NCI-H1105 (cell line): ENCODE data around the gene C19orf25.

Experiments
- DNase-seq: peaks from one replicate; lab custom pipeline; 2025; lab: John Stamatoyannopoulos, UW

C19orf25 gene

GRCh38 chr19:1432507-1432887 is 46.5 kb downstream of the C19orf25 start:
- no peak for DNase-seq

GRCh38 chr19:1431759-1432506 is 47.1 kb downstream of the C19orf25 start:
- DNase-seq = no peak

GRCh38 chr19:1430246-1430645 is 48.8 kb downstream of the C19orf25 start:
- DNase-seq = no peak

GRCh38 chr19:1429750-1430149 is 49.3 kb downstream of the C19orf25 start:
- DNase-seq = no peak

GRCh38 chr19:1428738-1429391 is 50.1 kb downstream of the C19orf25 start:
- no peak for DNase-seq

GRCh38 chr19:1427221-1427920 is 51.6 kb downstream of the C19orf25 start:
- DNase-seq = no peak

GRCh38 chr19:1426736-1427135 is 52.3 kb downstream of the C19orf25 start:
- no peak for DNase-seq

GRCh38 chr19:1425902-1426301 is 53.1 kb downstream of the C19orf25 start:
- DNase-seq = no peak

GRCh38 chr19:1425102-1425837 is 53.7 kb downstream of the C19orf25 start:
- no peak for DNase-seq

GRCh38 chr19:1424192-1424955 is 54.6 kb downstream of the C19orf25 start:
- no peak for DNase-seq

GRCh38 chr19:1423436-1424191 is 55.4 kb downstream of the C19orf25 start:
- no peak for DNase-seq
